HG03565 (cell line): ENCODE results near the gene MLST8.

Experiments
- ATAC-seq: cut with Tn5 transposase; IDR thresholded peaks from one replicate; pipeline ENCODE4 v1.9.1; 2021; ENCODE audit warnings: mild to moderate bottlenecking, moderate library complexity; ENCODE audit not compliant: unreplicated experiment

MLST8 gene

GRCh38 chr16:2173366-2173765 lies 31.9 kb upstream of the MLST8 start:
- no peak for ATAC-seq

GRCh38 chr16:2173916-2174315 lies 31.3 kb upstream of the MLST8 start:
- no peak for ATAC-seq

DNA sequence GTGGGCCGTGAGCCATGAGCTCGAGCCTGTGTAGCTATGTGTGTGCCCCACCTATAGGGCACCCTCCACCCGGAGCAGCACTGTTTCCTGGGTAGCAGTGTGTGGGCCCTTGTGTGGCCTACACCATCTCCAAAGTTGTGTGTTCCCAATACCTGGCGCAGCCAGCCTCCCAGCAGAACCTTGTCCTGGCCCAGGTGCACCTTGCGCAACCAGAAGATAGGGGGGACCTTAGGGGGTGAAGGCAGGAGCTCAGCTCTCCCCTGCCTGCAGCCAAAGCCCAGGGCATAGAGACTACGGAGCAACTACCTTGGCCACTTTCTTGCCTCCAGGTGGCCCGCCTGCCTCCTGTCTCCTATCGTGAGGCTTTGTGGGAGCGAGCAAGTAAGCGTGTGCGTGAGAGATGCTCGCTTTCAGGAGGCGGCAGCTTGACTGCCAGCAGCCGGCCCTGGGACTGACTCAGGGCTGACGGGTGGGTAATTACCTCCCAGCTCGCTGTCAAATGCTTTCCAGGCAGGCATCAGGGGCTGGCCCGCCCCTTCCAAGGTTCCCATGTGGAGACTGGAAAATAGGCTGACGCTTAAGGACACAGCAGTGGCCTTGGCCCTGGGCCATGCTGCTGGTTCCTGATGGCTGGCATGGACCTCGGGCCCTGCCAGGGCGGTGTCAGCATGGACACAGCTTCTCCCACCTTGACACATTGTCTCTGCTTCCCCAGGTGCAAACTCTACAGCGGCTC lies 30.7 kb upstream of the MLST8 start:
- no peak for ATAC-seq

- no peak for ATAC-seq
Observed at GRCh38 chr16:2175454-2175853, 29.8 kb upstream of the MLST8 start.

GRCh38 chr16:2176047-2176446 lies 29.2 kb upstream of the MLST8 start:
- ATAC-seq = no peak

GRCh38 chr16:2177101-2177500 lies 28.2 kb upstream of the MLST8 start:
- no peak for ATAC-seq

DNA sequence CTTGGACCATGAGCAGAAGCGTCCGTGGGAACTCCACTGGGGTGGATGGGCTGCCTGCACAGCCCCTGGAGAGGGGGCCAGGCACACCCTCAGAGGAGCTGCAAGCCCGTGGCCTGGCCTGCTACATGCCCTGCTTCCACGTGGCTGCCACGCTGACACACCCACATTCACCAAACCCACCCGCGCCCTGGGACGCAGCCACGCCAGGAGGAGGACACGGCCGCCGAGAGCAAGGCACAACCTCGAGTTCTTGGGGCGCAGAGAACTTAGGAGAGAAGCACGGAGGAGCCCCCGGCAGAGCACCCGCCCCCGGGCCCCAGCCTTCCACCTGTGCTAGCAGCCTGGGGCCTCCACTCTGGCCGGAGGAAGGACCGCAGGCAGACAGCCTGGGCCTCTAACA lies 27.7 kb upstream of the MLST8 start:
- ATAC-seq = no peak

GRCh38 chr16:2178321-2179106 lies 26.7 kb upstream of the MLST8 start:
- ATAC-seq = no peak

GRCh38 chr16:2179107-2179501 lies 26.1 kb upstream of the MLST8 start:
- ATAC-seq = no peak

DNA sequence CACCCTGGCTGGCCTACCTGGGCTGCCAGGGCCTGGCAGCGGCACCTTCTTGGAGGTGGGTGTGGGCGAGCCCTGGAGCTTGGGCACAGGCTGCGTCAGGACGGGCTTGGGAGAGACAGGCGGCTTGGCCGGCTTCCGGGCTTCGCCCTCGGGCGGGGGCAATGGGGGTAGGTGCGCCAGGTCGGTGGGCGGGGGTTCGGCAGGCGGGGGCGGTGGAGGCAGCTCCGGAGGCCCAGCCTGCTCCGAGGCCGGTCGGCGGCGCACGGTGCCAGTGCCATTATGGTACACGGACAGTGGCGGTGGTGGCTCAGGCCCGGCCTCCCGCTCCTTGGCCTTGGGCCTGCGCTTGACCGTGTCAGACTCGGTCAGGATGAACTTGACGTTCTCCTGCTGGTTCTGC lies 25.7 kb upstream of the MLST8 start:
- ATAC-seq = no peak

DNA sequence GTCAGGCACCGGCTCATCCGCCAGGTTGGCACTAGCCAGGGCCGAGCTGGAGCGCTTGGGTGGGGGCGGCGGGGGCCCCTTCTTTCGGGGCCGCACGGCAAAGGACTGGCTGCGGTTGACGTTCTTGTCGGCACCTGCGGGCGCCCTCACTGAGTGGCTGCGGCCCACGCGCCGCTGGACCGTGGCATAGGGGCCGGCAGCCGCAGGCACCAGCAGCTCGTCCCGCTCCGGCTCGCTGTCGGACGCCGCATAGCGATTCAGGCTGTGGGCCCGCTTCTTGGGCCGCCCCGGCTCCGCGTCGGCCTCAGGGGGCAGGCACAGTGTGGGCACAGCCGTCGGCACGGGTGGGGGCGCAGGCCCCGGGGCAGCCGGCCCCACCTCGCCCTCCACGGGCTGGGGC lies 24.8 kb upstream of the MLST8 start:
- no peak for ATAC-seq

GRCh38 chr16:2180962-2181923 lies 24.0 kb upstream of the MLST8 start:
- no peak for ATAC-seq

- no peak for ATAC-seq
Observed at GRCh38 chr16:2181952-2182351, 23.3 kb upstream of the MLST8 start.

DNA sequence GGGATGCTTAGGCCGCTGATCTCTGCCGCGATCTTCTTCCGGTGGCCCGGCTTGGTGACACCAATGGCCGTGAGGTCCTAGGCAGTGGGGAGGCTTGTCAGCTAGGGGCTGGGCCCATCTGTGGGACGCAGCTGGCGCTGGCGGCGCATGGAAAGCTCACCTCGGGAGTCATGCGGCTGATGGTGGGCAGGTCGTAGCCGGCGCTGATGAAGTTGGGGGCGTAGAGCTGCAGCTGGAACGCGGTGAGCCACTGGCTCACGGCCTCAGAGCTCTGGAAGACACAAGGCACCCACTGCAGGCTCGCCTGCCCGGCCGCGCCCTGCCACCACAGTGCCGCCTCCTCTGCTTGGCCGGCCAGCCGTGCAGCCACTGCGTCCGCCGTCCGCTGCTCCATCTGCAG lies 21.6 kb upstream of the MLST8 start:
- no peak for ATAC-seq

- ATAC-seq = no peak
Observed at GRCh38 chr16:2184346-2184745, 20.9 kb upstream of the MLST8 start.

DNA sequence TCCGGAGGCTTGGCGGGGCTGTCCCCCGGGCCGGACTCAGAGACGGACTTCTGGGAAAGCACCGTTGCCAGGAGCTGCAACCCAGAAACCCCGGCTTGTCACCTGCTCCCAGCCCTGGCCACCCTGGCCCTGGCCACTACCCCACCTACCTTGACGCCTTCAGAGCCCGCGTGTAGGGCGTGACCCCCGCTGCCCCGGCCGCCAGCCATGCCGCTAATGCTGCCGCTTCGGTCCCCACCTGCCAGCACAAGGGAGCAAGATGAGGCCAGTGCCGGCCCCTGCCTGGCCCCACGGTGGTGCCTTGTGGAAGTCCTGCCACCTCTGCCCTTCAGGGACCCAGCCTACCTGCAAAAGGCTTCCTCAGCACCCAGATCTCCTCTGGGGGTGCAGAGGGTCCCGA lies 20.3 kb upstream of the MLST8 start:
- ATAC-seq = no peak

GRCh38 chr16:2186064-2186463 lies 19.2 kb upstream of the MLST8 start:
- no peak for ATAC-seq

- ATAC-seq = no peak
Observed at GRCh38 chr16:2186505-2186904, 18.7 kb upstream of the MLST8 start.

- ATAC-seq = no peak
Observed at GRCh38 chr16:2187212-2187611, 18.0 kb upstream of the MLST8 start.

- ATAC-seq = no peak
Observed at GRCh38 chr16:2188395-2188794, 16.9 kb upstream of the MLST8 start.

GRCh38 chr16:2189252-2189893 lies 15.9 kb upstream of the MLST8 start:
- ATAC-seq = no peak
